Tibial nerve (tissue), 4 donors: ENCODE data around the gene ZNF324B.

ENCODE experiments used
- EP300 ChIP-seq, 2 donors: sonication (generic); formaldehyde crosslinking; IDR thresholded peaks; one replicate each; pipeline ENCODE4 v1.6.1; 2017; ENCODE audit warnings: antibody characterized with exemption in 2 of 2, mild to moderate bottlenecking in 1 of 2
- POLR2A ChIP-seq, 2 donors: fragments of 450-650 bp; IDR thresholded peaks; one replicate each; pipeline ENCODE4 v1.6.1; 2017; ENCODE audit warnings: antibody characterized with exemption in 2 of 2, mild to moderate bottlenecking in 2 of 2, moderate library complexity in 2 of 2
- TF ChIP-seq, protein P1 (sequence below), 5 experiments: fragments of 200-600 bp in 3 of 5; fragments of 450-650 bp in 2 of 5; sonication (generic) in 3 of 5; IDR thresholded peaks; one replicate each; pipeline ENCODE4 v1.5.1; 2016 to 2019; ENCODE audit warnings: antibody characterized with exemption in 5 of 5, mild to moderate bottlenecking in 3 of 5, moderate library complexity in 2 of 5

DNA sequence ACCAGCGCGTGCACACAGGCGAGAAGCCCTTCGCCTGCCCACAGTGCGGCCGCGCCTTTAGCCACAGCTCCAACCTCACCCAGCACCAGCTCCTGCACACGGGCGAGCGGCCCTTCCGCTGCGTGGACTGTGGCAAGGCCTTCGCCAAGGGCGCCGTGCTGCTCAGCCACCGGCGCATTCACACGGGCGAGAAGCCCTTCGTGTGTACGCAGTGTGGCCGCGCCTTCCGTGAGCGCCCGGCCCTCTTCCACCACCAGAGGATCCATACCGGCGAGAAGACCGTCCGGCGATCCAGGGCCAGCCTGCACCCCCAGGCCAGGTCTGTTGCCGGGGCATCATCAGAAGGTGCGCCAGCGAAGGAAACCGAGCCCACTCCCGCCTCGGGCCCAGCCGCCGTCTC lies 20.3 kb downstream of the ZNF324B start:
- no peak for TF ChIP-seq POLR2A (IDR thresholded peaks at IDR 0.05)
- TF ChIP-seq, protein P1, sequence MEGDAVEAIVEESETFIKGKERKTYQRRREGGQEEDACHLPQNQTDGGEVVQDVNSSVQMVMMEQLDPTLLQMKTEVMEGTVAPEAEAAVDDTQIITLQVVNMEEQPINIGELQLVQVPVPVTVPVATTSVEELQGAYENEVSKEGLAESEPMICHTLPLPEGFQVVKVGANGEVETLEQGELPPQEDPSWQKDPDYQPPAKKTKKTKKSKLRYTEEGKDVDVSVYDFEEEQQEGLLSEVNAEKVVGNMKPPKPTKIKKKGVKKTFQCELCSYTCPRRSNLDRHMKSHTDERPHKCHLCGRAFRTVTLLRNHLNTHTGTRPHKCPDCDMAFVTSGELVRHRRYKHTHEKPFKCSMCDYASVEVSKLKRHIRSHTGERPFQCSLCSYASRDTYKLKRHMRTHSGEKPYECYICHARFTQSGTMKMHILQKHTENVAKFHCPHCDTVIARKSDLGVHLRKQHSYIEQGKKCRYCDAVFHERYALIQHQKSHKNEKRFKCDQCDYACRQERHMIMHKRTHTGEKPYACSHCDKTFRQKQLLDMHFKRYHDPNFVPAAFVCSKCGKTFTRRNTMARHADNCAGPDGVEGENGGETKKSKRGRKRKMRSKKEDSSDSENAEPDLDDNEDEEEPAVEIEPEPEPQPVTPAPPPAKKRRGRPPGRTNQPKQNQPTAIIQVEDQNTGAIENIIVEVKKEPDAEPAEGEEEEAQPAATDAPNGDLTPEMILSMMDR (IDR thresholded peaks at IDR 0.05), result no peak
- no peak for TF ChIP-seq EP300 (IDR thresholded peaks at IDR 0.05)
